Naive thymus-derived CD8-positive, alpha-beta T cell (primary cell): Measurements from ENCODE around the gene MRGPRD. TPM values are rescaled to one million over a fixed set of nuclear protein-coding genes. Genes with fewer than 3 reads are reported as not detected.

Experiments
- ATAC-seq, 2 donors: fragments of 150-1000 bp; cut with Tn5 transposase in 1 of 2; sonication (Bioruptor Pico), chemical (Tn5 transposase) in 1 of 2; 1 replicate in 1 of 2; 2 replicates in 1 of 2; pipeline ENCODE4 v1.10.0; 2021; ENCODE audit warnings: mild to moderate bottlenecking in 2 of 2, moderate library complexity in 2 of 2
- POLR2A ChIA-PET: fragments of 350-600 bp; sonication (Branson Sonifier 250); formaldehyde crosslinking; loops from one replicate; lab custom pipeline; 2021; ENCODE audit warnings: antibody characterized with exemption; lab: Charles Lee
- DNase-seq, 10 donors: peaks; one replicate each; pipeline versions ENCODE4 v3.0.0 to v3.0.0-alpha.2; 2020 to 2022
- H3K27ac Mint-ChIP-seq, 10 donors: one replicate each; pipeline ENCODE4 v1.8.0; 2020 to 2022; ENCODE audit warnings: mild to moderate bottlenecking in 10 of 10, mixed read lengths in 10 of 10, moderate library complexity in 4 of 10, inconsistent platforms in 1 of 10
- H3K27me3 Mint-ChIP-seq, 5 donors: one replicate each; pipeline ENCODE4 v1.8.0; 2021 to 2022; ENCODE audit warnings: mixed read lengths in 5 of 5
- H3K36me3 Mint-ChIP-seq, 3 donors: one replicate each; pipeline ENCODE4 v1.8.0; 2020 to 2022; ENCODE audit warnings: mixed read lengths in 3 of 3, mild to moderate bottlenecking in 2 of 3, inconsistent platforms in 1 of 3
- H3K4me1 Mint-ChIP-seq, 4 donors: one replicate each; pipeline ENCODE4 v1.8.0; 2021 to 2022; ENCODE audit warnings: mixed read lengths in 4 of 4
- H3K4me3 Mint-ChIP-seq, 10 donors: one replicate each; pipeline ENCODE4 v1.8.0; 2020 to 2022; ENCODE audit warnings: mild to moderate bottlenecking in 10 of 10, mixed read lengths in 10 of 10, moderate library complexity in 6 of 10, inconsistent platforms in 1 of 10
- H3K9me3 Mint-ChIP-seq, 9 donors: one replicate each; pipeline ENCODE4 v1.8.0; 2020 to 2022; ENCODE audit warnings: mixed read lengths in 9 of 9, mild to moderate bottlenecking in 3 of 9, inconsistent platforms in 1 of 9, moderate library complexity in 1 of 9
- polyA plus RNA-seq, 3 donors: library from polyadenylated mRNA; unstranded; fragments of 300-500 nt; fragmentation: Illumina TruSeq; gene quantifications; one replicate each; pipeline ENCODE4 v1.2.3, GENCODE V29; 2021
- total RNA-seq, 8 experiments: library from RNA in 2 of 8; stranded (reverse) in 2 of 8; gene quantifications; one replicate each; pipeline ENCODE4 v1.2.3 and lab custom pipeline; 2021 to 2026

Gene MRGPRD
- total and polyA plus RNA-seq, 5 experiments from 2014 or later, result 0.36 TPM; not detected in 4

GRCh38 chr11:68942751-68943271 is 38.0 kb downstream of the MRGPRD start:
- POLR2A ChIA-PET, result no interaction called here
- Mint-ChIP-seq H3K36me3 (peaks cover 0 to 16% (median 5%) of the 10 kb centered on the region in 3 donors), H3K27me3 (no peaks in the 10 kb centered on the region), H3K4me3 (no peak overlapping the region), H3K9me3 (no peaks in the 10 kb centered on the region), H3K27ac (peak overlapping the region in 2 of 10 donors; percentile 27 to 36), H3K4me1 (no peaks in the 10 kb centered on the region)
- ATAC-seq (no peak), DNase-seq (no peak)

- no peak for ATAC-seq
- DNase-seq, result no peak
- peaks cover 0 to 21% (median 5%) of the 10 kb centered on the region in 3 donors for H3K36me3 Mint-ChIP-seq
- no peaks in the 10 kb centered on the region for H3K27me3 Mint-ChIP-seq
- POLR2A ChIA-PET, result interaction anchor here (0.6 kb wide), 1 partner anchor 364 kb away, joined by 4 read pairs; no protein-coding TSS in a partner anchor
- H3K4me1 Mint-ChIP-seq, result no peaks in the 10 kb centered on the region
- no peak overlapping the region for H3K4me3 Mint-ChIP-seq
- H3K9me3 Mint-ChIP-seq, result no peaks in the 10 kb centered on the region
- peak overlapping the region in 2 of 10 donors; percentile 15 to 61 for H3K27ac Mint-ChIP-seq
Observed at GRCh38 chr11:68942095-68942620, 38.6 kb downstream of the MRGPRD start.

DNA sequence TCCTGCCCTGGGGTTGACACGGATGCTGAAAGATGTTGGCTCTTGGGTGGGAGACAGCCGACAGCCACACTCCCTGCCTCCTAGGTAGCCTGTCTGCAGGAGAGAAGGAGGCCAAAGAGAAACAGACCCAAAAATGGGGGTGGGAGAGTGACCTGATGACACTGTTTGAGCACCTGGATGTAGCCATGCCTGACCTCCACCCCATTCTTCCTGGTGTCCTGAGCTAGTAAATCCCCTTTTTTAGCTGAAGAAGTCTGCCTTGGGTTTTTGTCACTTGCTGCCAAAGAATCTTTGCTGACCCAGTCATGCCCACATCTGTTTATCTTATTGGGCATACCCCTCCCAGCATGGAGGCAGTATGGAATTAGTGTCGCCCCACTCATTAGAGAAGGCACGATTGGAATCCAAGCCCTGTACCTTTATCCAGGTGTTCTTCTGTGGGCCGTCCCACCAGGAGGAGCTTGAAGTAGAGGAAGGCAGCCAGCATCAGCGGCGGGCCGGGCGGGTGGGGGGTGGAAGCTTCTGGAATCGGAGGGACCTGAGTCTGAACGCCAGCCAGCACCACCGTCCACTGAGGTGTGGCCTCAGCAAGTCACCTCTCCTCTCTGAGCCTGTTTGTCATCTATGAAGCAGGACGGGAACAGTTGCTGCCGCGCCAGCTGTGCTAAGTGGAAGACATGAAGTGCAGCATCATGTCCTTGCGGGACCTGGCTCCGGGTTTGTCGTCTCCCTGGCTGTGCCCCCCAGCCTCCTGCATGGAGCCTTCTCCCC is 39.3 kb downstream of the MRGPRD start:
- no peaks in the 10 kb centered on the region for H3K9me3 Mint-ChIP-seq
- H3K27ac Mint-ChIP-seq, result peak overlapping the region in 3 of 10 donors; percentile 15 to 61 (median 34)
- no peak for ATAC-seq
- no peak overlapping the region for H3K4me3 Mint-ChIP-seq
- H3K27me3 Mint-ChIP-seq, result no peaks in the 10 kb centered on the region
- H3K36me3 Mint-ChIP-seq, result peaks cover 0 to 27% (median 5%) of the 10 kb centered on the region in 3 donors
- POLR2A ChIA-PET, result interaction anchor here (0.6 kb wide), 1 partner anchor 364 kb away, joined by 4 read pairs; no protein-coding TSS in a partner anchor
- no peaks in the 10 kb centered on the region for H3K4me1 Mint-ChIP-seq
- DNase-seq, result no peak

DNA sequence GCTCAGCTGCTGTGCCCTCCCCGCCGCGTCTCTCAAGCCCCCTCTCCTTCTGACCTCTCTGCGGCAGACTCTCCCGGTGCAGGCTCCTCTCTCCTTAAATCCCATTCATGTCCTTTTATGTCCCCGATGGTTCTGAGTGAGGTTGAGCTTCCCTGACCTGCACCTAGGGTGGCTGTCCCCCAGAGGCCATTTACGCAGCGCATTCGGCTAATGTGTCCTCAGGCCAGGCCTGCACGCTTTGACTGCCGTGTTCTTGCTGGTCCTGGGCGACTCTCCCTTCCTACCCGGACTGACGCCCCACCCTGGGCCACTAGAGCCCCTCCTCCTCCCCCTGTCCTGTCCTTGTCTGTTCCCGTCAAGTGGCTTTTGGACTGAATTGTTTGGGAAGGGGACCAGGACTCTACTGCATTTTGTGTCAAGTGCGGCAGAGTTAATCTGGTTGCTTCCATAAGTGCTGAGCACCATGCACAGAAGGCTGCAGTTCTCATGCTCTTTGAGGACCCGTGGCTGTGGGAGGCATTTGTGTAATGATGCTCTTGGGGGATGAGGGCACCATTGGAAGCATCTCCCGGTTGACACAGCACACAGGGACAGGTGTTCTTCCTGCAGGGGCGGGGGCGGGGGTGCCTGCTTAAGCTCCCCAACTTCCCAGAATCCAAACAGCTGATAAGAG is 40.0 kb downstream of the MRGPRD start:
- POLR2A ChIA-PET, result no interaction called here
- ATAC-seq (no peak), DNase-seq (no peak)
- H3K9me3 Mint-ChIP-seq, result no peaks in the 10 kb centered on the region
- no peaks in the 10 kb centered on the region for H3K27me3 Mint-ChIP-seq
- H3K4me3 Mint-ChIP-seq, result no peak overlapping the region
- H3K4me1 Mint-ChIP-seq, result no peaks in the 10 kb centered on the region
- peaks cover 0 to 33% (median 5%) of the 10 kb centered on the region in 3 donors for H3K36me3 Mint-ChIP-seq
- peak overlapping the region in 1 of 10 donors; percentile 36 for H3K27ac Mint-ChIP-seq

DNA sequence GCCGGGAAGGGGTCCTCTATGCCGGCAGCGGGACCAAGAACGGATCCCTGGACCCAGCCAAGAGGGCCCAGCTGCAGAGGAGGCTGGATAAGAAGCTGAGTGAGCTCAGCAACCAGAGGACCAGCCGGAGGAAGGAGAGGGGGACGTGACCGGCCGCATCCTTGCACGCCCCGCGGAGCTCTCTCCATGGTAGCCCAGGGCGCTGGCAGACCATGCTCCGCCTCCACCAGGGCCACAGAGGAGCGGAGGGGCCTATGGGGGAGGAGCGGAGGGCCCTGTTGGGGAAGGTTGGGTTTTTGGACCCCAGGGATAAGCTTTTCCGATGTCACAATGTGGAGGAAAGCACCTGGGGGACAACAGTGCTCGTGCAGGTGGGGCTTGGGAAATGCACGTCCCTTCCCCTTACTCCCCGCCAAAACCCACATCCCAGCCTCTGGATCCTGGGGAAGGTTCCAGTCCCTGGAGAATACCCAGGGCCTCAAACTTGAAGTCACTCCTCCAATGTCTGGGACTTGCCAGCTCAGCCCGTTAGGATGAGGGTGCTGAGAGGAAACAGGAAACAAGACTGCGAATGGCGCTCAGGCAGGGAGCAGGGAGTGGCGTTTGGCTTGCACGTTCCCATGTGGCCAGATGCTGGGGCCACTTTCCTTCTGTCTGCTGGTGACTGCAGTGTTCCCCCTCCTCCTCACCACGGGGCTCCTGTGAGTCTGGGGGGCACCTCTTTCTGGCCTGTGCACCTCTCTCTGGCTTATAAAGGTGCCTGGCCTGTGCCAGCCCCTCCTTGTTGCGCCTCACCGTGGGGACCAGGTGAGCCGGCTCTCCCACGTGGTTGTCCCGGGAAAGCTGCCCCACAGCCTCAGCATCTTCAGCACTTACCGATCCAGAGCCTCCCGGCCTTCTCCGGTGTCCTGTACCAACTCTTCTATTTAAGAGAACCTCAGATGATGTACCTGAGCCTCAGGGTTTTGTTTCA is 40.9 kb downstream of the MRGPRD start:
- Mint-ChIP-seq H3K9me3 (no peaks in the 10 kb centered on the region), H3K4me1 (no peaks in the 10 kb centered on the region), H3K4me3 (no peak overlapping the region), H3K27me3 (no peaks in the 10 kb centered on the region), H3K36me3 (peaks cover 0 to 37% (median 5%) of the 10 kb centered on the region in 3 donors), H3K27ac (no peak overlapping the region)
- POLR2A ChIA-PET, result no interaction called here
- DNase-seq (no peak), ATAC-seq (no peak)

DNA sequence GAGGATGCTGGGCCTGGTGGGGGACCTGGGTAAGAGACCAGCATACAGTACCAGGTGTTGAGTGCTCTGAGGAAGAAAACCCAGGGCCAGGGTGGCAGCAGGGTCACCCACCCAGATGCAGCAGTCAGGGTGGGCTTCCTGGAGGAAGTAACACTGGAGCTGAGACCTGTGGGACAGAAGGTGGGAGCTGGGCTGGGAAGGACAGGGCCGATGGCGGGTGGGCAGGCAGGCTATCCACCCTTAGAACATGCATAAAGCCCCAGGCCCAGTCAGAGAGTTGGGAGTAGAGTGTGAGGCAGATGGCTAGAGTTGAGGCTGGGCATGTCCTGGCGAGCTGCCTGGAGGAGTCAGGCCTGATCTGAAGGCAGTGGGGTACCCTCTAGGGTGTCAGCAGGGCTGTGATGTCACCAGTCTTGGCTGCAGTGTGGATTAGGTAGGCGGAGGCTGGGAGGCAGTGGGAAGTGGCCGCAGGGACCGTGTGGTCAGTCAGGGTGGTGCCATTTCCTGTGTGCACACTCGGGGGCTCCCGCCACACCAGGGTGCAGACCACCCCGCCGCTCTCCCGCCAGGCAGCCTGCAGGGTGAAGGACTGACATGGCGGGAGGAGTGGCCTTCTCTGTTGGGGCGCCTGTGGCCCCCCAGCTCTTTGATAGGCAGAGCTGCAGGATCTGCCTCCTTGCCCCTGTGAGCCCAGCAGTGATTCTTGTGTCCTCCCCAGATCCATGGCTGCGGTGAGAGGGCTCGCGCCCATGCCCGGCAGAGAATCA is 41.8 kb downstream of the MRGPRD start:
- ATAC-seq, result no peak
- no peaks in the 10 kb centered on the region for H3K27me3 Mint-ChIP-seq
- no peaks in the 10 kb centered on the region for H3K9me3 Mint-ChIP-seq
- DNase-seq, result no peak
- no peak overlapping the region for H3K27ac Mint-ChIP-seq
- POLR2A ChIA-PET, result no interaction called here
- peaks cover 0 to 39% (median 5%) of the 10 kb centered on the region in 3 donors for H3K36me3 Mint-ChIP-seq
- H3K4me1 Mint-ChIP-seq, result no peaks in the 10 kb centered on the region
- H3K4me3 Mint-ChIP-seq, result no peak overlapping the region

DNA sequence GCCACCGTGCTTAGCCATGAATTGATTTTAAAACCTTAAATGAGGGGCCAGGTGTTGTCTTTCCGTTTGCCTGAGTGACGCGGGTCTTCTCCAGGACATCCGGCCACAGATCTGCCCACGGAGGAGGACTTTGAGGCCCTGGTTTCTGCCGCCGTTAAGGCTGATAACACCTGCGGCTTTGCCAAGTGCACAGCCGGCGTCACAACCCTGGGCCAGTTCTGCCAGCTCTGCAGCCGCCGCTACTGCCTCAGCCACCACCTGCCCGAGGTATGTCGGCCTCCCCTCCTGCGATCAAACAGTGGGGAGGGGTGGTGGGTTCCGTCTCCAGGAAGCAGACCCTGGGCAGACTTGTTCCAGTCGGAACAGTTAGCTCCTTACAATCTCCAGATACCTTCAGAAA is 42.7 kb downstream of the MRGPRD start:
- H3K4me3 Mint-ChIP-seq, result no peak overlapping the region
- H3K27me3 Mint-ChIP-seq, result no peaks in the 10 kb centered on the region
- POLR2A ChIA-PET, result no interaction called here
- no peaks in the 10 kb centered on the region for H3K9me3 Mint-ChIP-seq
- no peaks in the 10 kb centered on the region for H3K4me1 Mint-ChIP-seq
- H3K27ac Mint-ChIP-seq, result no peak overlapping the region
- ATAC-seq (no peak), DNase-seq (no peak)
- H3K36me3 Mint-ChIP-seq, result peaks cover 0 to 39% (median 5%) of the 10 kb centered on the region in 3 donors

- POLR2A ChIA-PET, result no interaction called here
- DNase-seq (no peak), ATAC-seq (no peak)
- H3K4me1 Mint-ChIP-seq, result no peaks in the 10 kb centered on the region
- no peak overlapping the region for H3K4me3 Mint-ChIP-seq
- no peak overlapping the region for H3K27ac Mint-ChIP-seq
- no peaks in the 10 kb centered on the region for H3K27me3 Mint-ChIP-seq
- H3K36me3 Mint-ChIP-seq, result peaks cover 0 to 41% (median 5%) of the 10 kb centered on the region in 3 donors
- H3K9me3 Mint-ChIP-seq, result no peaks in the 10 kb centered on the region
Observed at GRCh38 chr11:68936676-68937620, 43.8 kb downstream of the MRGPRD start.

- no peaks in the 10 kb centered on the region for H3K9me3 Mint-ChIP-seq
- H3K27me3 Mint-ChIP-seq, result no peaks in the 10 kb centered on the region
- H3K27ac Mint-ChIP-seq, result no peak overlapping the region
- no peak overlapping the region for H3K4me3 Mint-ChIP-seq
- peaks cover 0 to 2% (median 0%) of the 10 kb centered on the region in 4 donors for H3K4me1 Mint-ChIP-seq
- ATAC-seq, result no peak
- POLR2A ChIA-PET, result no interaction called here
- no peak for DNase-seq
- peaks cover 0 to 44% (median 5%) of the 10 kb centered on the region in 3 donors for H3K36me3 Mint-ChIP-seq
Observed at GRCh38 chr11:68936358-68936636, 44.5 kb downstream of the MRGPRD start.

DNA sequence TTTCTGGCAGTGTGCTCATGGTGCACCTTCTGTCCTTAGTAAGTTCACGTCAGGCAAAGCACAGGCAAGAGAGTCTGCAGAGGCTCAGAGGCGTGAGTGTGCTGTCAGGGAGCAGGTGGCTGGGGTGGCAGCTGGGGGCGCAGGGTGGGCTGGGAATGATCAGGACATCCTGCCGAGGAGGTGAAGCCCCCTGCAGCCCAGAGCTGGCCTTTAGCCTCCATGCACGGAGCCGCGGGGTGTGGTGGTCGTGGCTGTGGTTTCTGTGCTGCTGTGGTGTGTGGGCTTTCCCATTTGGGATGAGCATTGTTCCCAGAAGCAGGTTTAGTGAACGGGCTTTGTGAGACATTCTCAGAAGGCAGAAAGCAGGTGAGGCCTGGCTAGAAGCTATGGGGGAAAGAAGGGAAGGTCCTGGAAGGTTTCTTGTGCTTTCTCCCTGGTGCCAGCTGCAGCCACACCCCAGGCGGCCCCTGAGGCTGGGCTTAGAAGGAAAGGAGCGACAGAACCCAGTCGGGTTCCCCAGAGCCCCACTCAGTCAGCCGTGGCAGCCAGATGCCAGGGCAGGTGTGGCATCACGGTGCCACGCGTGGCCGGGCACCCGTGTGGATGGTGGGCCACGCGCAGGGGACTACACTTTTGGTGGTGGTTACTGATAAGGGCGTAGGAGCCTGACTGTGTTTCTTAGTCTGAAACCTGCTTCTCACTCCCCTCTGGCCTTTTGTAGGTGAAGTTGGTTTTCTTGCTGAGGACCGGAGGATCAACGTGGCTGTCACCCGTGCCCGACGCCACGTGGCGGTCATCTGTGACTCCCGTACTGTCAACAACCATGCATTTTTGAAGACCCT is 45.0 kb downstream of the MRGPRD start:
- Mint-ChIP-seq H3K27me3 (no peaks in the 10 kb centered on the region), H3K36me3 (peaks cover 0 to 39% (median 5%) of the 10 kb centered on the region in 3 donors), H3K4me1 (peaks cover 0 to 2% (median 0%) of the 10 kb centered on the region in 4 donors), H3K9me3 (no peaks in the 10 kb centered on the region), H3K27ac (no peak overlapping the region), H3K4me3 (no peak overlapping the region)
- DNase-seq (no peak), ATAC-seq (no peak)
- POLR2A ChIA-PET, result no interaction called here
